IMR-90 (cell line): ENCODE measurements around the gene ATG3. TPM values are rescaled to one million over a fixed set of nuclear protein-coding genes. Genes with fewer than 3 reads are reported as not detected.

ENCODE experiments used
- ATAC-seq: fragments of 200-7000 bp; cut with Tn5 transposase; 2 replicates; pipeline ENCODE4 v1.9.1; 2020; ENCODE audit warnings: low read depth, mild to moderate bottlenecking, moderate library complexity
- Bru-seq: library from RNA; stranded (reverse); fragments of 400-500 nt; gene quantifications from one replicate; lab custom pipeline; 2021; lab: Mats Ljungman, UMichigan
- BruChase-seq, 2 experiments: library from RNA; stranded (reverse); fragments of 400-500 nt; gene quantifications; one replicate each; lab custom pipeline; 2021; lab: Mats Ljungman, UMichigan
- BruUV-seq: library from RNA; stranded (reverse); fragments of 400-500 nt; replicated peaks from 2 replicates; lab custom pipeline; 2021; lab: Mats Ljungman, UMichigan
- CTCF ChIA-PET: fragments of 300-600 bp; formaldehyde crosslinking; extraction: SDS; loops from one replicate; lab custom pipeline; 2021; ENCODE audit warnings: antibody characterized with exemption; lab: Yijun Ruan, JAX
- POLR2A ChIA-PET: fragments of 300-600 bp; sonication (Branson Sonifier 250); formaldehyde crosslinking; loops from one replicate; lab custom pipeline; 2022; ENCODE audit warnings: antibody characterized with exemption; ENCODE audit not compliant: unreplicated experiment; lab: Charles Lee
- DNase-seq: peaks from one replicate; pipeline ENCODE4 v3.0.0; 2013
- H2AFZ ChIP-seq: replicated peaks from 2 replicates; pipeline ENCODE3; 2013; ENCODE audit warnings: low read length, mild to moderate bottlenecking; ENCODE audit not compliant: poor library complexity
- H2AK5ac ChIP-seq: 2 replicates; pipeline ENCODE4 v1.6.1; 2013; ENCODE audit warnings: low read depth, low read length, inconsistent platforms
- H2AK9ac ChIP-seq: replicated peaks from 2 replicates; pipeline ENCODE3; 2013; ENCODE audit warnings: mild to moderate bottlenecking, low read depth, low read length, moderate library complexity; ENCODE audit not compliant: poor library complexity
- H2BK120ac ChIP-seq: 2 replicates; pipeline ENCODE4 v1.6.1; 2013; ENCODE audit warnings: low read depth, low read length, inconsistent platforms
- H2BK15ac ChIP-seq: 3 replicates; pipeline ENCODE4 v1.6.1; 2013; ENCODE audit warnings: low read depth, low read length, inconsistent platforms
- H2BK20ac ChIP-seq: 2 replicates; pipeline ENCODE4 v1.6.1; 2013; ENCODE audit warnings: low read depth, mild to moderate bottlenecking, inconsistent platforms, low read length, moderate library complexity
- H2BK5ac ChIP-seq: 2 replicates; pipeline ENCODE4 v1.6.1; 2013; ENCODE audit warnings: mild to moderate bottlenecking, low read depth, low read length, inconsistent platforms; ENCODE audit not compliant: poor library complexity, severe bottlenecking
- H3K14ac ChIP-seq: replicated peaks from 2 replicates; pipeline ENCODE4 v1.6.1; 2013; ENCODE audit warnings: low read depth, low read length, inconsistent platforms
- H3K18ac ChIP-seq: 2 replicates; pipeline ENCODE4 v1.6.1; 2013; ENCODE audit warnings: low read depth, low read length, control low read depth
- H3K23ac ChIP-seq: 2 replicates; pipeline ENCODE4 v1.6.1; 2013; ENCODE audit warnings: low read depth, low read length, inconsistent platforms
- H3K27ac ChIP-seq: 2 replicates; pipeline ENCODE4 v1.5.1; 2013; ENCODE audit warnings: mild to moderate bottlenecking, control low read depth, low read length; ENCODE audit not compliant: insufficient read depth
- H3K27me3 ChIP-seq: 2 replicates; pipeline ENCODE4 v1.6.1; 2013; ENCODE audit warnings: low read length; ENCODE audit not compliant: control insufficient read depth, insufficient read depth
- H3K36me3 ChIP-seq: 2 replicates; pipeline ENCODE4 v1.6.1; 2013; ENCODE audit warnings: low read length, mixed read lengths; ENCODE audit not compliant: control insufficient read depth, insufficient read depth
- H3K4ac ChIP-seq: 2 replicates; pipeline ENCODE4 v1.6.1; 2013; ENCODE audit warnings: low read depth, low read length, inconsistent platforms
- H3K4me1 ChIP-seq: 2 replicates; pipeline ENCODE4 v1.6.1; 2013; ENCODE audit warnings: low read length, mixed read lengths; ENCODE audit not compliant: control insufficient read depth, insufficient read depth
- H3K4me2 ChIP-seq: 2 replicates; pipeline ENCODE4 v1.6.1; 2013; ENCODE audit warnings: low read depth, mild to moderate bottlenecking, control low read depth, low read length, moderate library complexity
- H3K4me3 ChIP-seq: 2 replicates; pipeline ENCODE4 v1.5.1; 2013; ENCODE audit warnings: low read depth, mild to moderate bottlenecking, control low read depth, low read length, moderate library complexity; ENCODE audit not compliant: insufficient read depth
- H3K56ac ChIP-seq: 2 replicates; pipeline ENCODE4 v1.6.1; 2013; ENCODE audit warnings: low read length, inconsistent platforms; ENCODE audit not compliant: insufficient read depth; ENCODE audit errors: extremely low read depth
- H3K79me1 ChIP-seq, 2 experiments: 2 replicates each; pipeline ENCODE4 v1.6.1; 2013; ENCODE audit warnings: low read length in 2 of 2, inconsistent platforms in 1 of 2, low read depth in 1 of 2
- H3K9ac ChIP-seq: 2 replicates; pipeline ENCODE4 v1.6.1; 2013; ENCODE audit warnings: low read depth, low read length, control low read depth
- H3K9me1 ChIP-seq: 2 replicates; pipeline ENCODE4 v1.6.1; 2013; ENCODE audit warnings: low read length, inconsistent platforms; ENCODE audit not compliant: insufficient read depth
- H3K9me3 ChIP-seq: 2 replicates; pipeline ENCODE4 v1.6.1; 2013; ENCODE audit warnings: low read length; ENCODE audit not compliant: control insufficient read depth, insufficient read depth
- H4K20me1 ChIP-seq: 2 replicates; pipeline ENCODE4 v1.6.1; 2013; ENCODE audit warnings: low read length, inconsistent platforms; ENCODE audit not compliant: insufficient read depth
- H4K5ac ChIP-seq: 2 replicates; pipeline ENCODE4 v1.6.1; 2013; ENCODE audit warnings: mild to moderate bottlenecking, low read depth, low read length, control low read depth
- H4K8ac ChIP-seq, 2 experiments: 2 replicates each; pipeline ENCODE4 v1.6.1; 2013; ENCODE audit warnings: low read depth in 2 of 2, low read length in 2 of 2, control low read depth in 1 of 2, inconsistent platforms in 1 of 2
- H4K91ac ChIP-seq: 2 replicates; pipeline ENCODE4 v1.6.1; 2013; ENCODE audit warnings: low read depth, low read length, inconsistent platforms; ENCODE audit not compliant: insufficient read depth
- BHLHE40 ChIP-seq: fragments of 150-350 bp; IDR thresholded peaks from 2 replicates; pipeline ENCODE4 v1.6.1; 2016; ENCODE audit warnings: mild to moderate bottlenecking, low read depth, low read length
- CEBPB ChIP-seq: IDR thresholded peaks from 2 replicates; pipeline ENCODE4 v1.6.1; 2012; ENCODE audit warnings: low read depth, low read length, improper control_type of control experiment
- CHD1 ChIP-seq: IDR thresholded peaks from 2 replicates; pipeline ENCODE4 v1.6.1; 2012; ENCODE audit warnings: low read depth, low read length, improper control_type of control experiment
- FOS ChIP-seq: fragments of 150-350 bp; IDR thresholded peaks from 2 replicates; pipeline ENCODE4 v1.6.1; 2016; ENCODE audit warnings: low read depth, low read length
- MAFK ChIP-seq: IDR thresholded peaks from 2 replicates; pipeline ENCODE4 v1.6.1; 2012; ENCODE audit warnings: low read depth, low read length, improper control_type of control experiment
- MAZ ChIP-seq: IDR thresholded peaks from 2 replicates; pipeline ENCODE4 v1.6.1; 2012; ENCODE audit warnings: low read depth, mild to moderate bottlenecking, low read length, improper control_type of control experiment, moderate library complexity, borderline replicate concordance
- MXI1 ChIP-seq: IDR thresholded peaks from 2 replicates; pipeline ENCODE4 v1.6.1; 2012; ENCODE audit warnings: low read depth, mild to moderate bottlenecking, low read length, moderate library complexity, borderline replicate concordance
- NFE2L2 ChIP-seq: fragments of 150-350 bp; IDR thresholded peaks from 2 replicates; pipeline ENCODE4 v1.6.1; 2016; ENCODE audit warnings: low read depth, mild to moderate bottlenecking, low read length
- POLR2A ChIP-seq: IDR thresholded peaks from 2 replicates; pipeline ENCODE4 v1.6.1; 2012; ENCODE audit warnings: mild to moderate bottlenecking, low read depth, low read length
- RFX5 ChIP-seq: IDR thresholded peaks from 2 replicates; pipeline ENCODE4 v1.8.0; 2012; ENCODE audit warnings: low read depth, mild to moderate bottlenecking, low read length, moderate library complexity
- SMC3 ChIP-seq: fragments of 150-350 bp; IDR thresholded peaks from 2 replicates; pipeline ENCODE4 v1.6.1; 2016; ENCODE audit warnings: low read depth, mild to moderate bottlenecking, antibody characterized with exemption, low read length, moderate library complexity
- WGBS, 2 experiments: methylation state at CpG; one replicate each; pipeline versions ENCODE4 v1.1.5 to v1.1.7; 2013; ENCODE audit warnings: missing lambda C conversion rate in 2 of 2; ENCODE audit not compliant: insufficient read length in 1 of 2; ENCODE audit errors: extremely low coverage in 2 of 2; 5-methylcytosine and 5-hydroxymethylcytosine counted together
- dilution Hi-C: fragments of 300-500 bp; cut with HindIII; formaldehyde crosslinking; loops from one replicate; pipeline ENCODE4 v1.14.3; 2018; ENCODE audit warnings: low sequenced_read_pairs; ENCODE audit not compliant: unreplicated experiment
- in situ Hi-C: fragments of 300-500 bp; cut with MboI; formaldehyde crosslinking; loops from 3 replicates; pipeline ENCODE4 v1.14.3; 2019; ENCODE audit warnings: low sequenced_read_pairs, inconsistent platforms, mixed read lengths
- intact Hi-C: fragments of 100-400 bp; cut with micrococcal nuclease; formaldehyde crosslinking; loops from 2 replicates; pipeline ENCODE4 v1.10.0; 2022
- long read RNA-seq: library from polyadenylated mRNA; unstranded; transcript quantifications from one replicate; pipeline ENCODE4 v2.0.0, GENCODE V29; 2021; ENCODE audit not compliant: unreplicated experiment
- polyA plus RNA-seq, 3 experiments: library from polyadenylated mRNA; depleted of rRNA; stranded (reverse); fragments of >200 nt; gene quantifications; 2 replicates each; pipeline ENCODE4 v1.2.3, GENCODE V29; 2012; ENCODE audit warnings: low replicate concordance in 1 of 3
- total RNA-seq: library from RNA; depleted of rRNA; stranded (reverse); fragments of >200 nt; gene quantifications from 2 replicates; pipeline ENCODE4 v1.2.3, GENCODE V29; 2012; rRNA removed
- TF ChIP-seq, protein P1 (sequence below): conservative IDR thresholded peaks from 2 replicates; pipeline ENCODE4 v1.5.1; 2012; ENCODE audit warnings: mild to moderate bottlenecking, low read depth, low read length, improper control_type of control experiment
- TF ChIP-seq, protein P2 (sequence below): fragments of 150-350 bp; IDR thresholded peaks from 2 replicates; pipeline ENCODE4 v1.6.1; 2017; ENCODE audit warnings: mild to moderate bottlenecking, antibody characterized with exemption, low read length, low read depth

ATG3 gene
- total RNA-seq = 30.8 and 70.3 TPM in 2 replicates
- polyA plus RNA-seq (2012; rRNA removed) = 31.7 and 34.2 TPM in 2 replicates
- 12.4 and 16.2 TPM in 2 replicates for polyA plus RNA-seq (2012; cell fraction: cytosol; rRNA removed)
- 9.7 and 18.0 TPM in 2 replicates for polyA plus RNA-seq (2012; cell fraction: nucleus; rRNA removed; ENCODE audit: low replicate concordance)
- Bru-seq, nascent RNA = percentile 83 among the genes with signal in this experiment
- BruChase-seq, experiment 1, labeled RNA remaining after a 6-hour chase = percentile 61 among the genes with signal in this experiment
- percentile 66 among the genes with signal in this experiment for BruChase-seq, experiment 2, labeled RNA remaining after a 2-hour chase
- long read RNA-seq, transcript ATG3-207 (2 exons, 2,758 nt) = minor isoform, 10 of 84 reads
- long read RNA-seq, transcript ATG3-201 (12 exons, 1,570 nt) = major isoform, 68 of 84 reads
- long read RNA-seq, partial matches to known transcripts = 1 of 84 reads
- long read RNA-seq, other reads (novel, unspliced or antisense) = 2 of 84 reads

DNA sequence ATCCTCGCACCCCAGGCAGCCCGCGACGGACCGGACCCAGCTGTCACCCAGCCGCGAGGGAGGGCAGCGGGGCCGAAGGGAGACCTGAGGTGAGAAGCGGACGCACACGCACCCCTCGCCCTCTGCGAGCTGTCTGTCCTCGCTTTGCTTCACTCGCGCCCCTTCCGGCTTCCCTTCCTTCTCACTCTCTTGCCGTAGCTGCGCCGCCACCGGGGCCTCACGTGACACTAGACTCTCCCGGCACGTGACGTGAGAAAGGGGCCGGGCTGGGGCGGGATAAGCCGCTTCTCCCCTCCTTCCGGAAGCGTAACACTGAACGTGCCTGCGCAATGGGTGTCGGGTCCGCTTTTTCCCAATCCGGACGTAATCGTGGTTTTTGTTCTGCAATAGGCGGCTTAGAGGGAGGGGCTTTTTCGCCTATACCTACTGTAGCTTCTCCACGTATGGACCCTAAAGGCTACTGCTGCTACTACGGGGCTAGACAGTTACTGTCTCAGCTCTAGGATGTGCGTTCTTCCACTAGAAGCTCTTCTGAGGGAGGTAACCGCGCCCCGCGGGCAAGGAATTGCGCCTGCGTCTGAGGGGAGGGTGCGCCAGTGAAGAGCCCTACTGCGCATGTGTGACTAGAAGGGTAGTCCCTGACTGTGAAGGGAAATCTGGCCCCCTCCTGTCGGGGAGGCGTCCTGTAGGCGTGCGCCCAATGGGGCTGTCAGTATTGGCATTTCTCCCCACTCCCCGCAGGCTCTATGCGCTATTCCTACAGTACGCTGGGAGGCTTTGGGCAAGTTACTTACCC is at the start of gene ATG3, which contains the start of gene SLC35A5:
ATG3 (minus strand) TSS at position 229 of the 796 bp plus-strand sequence. CDS start 434 bp downstream, outside the sequence.
SLC35A5 (plus strand) TSS at position 312 of the 796 bp plus-strand sequence. CDS start 1,359 bp downstream, outside the sequence.
- DNase-seq (peak; percentile 98), ATAC-seq (peak; percentile 88)
- Histone ChIP-seq H2AK5ac (peak within 1 kb of the TSS; percentile 83; the same call in 1 of the 2 replicates), H3K4me2 (peak within 1 kb of the TSS; percentile 94), H3K9me1 (peaks cover 3% of the 10 kb centered on the region), H2BK15ac (peak within 1 kb of the TSS; percentile 96; the same call in 2 of the 3 replicates), H4K91ac (peak within 1 kb of the TSS; percentile 99), H3K14ac (peak within 1 kb of the TSS; percentile 100), H4K20me1 (peaks cover 2% of the 10 kb centered on the region), H2AFZ (peak within 1 kb of the TSS; percentile 99), H3K4ac (peak within 1 kb of the TSS; percentile 99), H3K9ac (peak within 1 kb of the TSS; percentile 95), H3K18ac (peak within 1 kb of the TSS; percentile 92), H2BK120ac (peak within 1 kb of the TSS; percentile 96), H2BK5ac (peak within 1 kb of the TSS; percentile 94), H2AK9ac (peak within 1 kb of the TSS; percentile 97), H3K4me1 (no peaks in the 10 kb centered on the region), H3K23ac (peak within 1 kb of the TSS; percentile 100), H3K36me3 (peaks cover 3% of the 10 kb centered on the region; the same call in 1 of the 2 replicates), H3K27ac (peak within 1 kb of the TSS; percentile 91), H4K8ac (peak within 1 kb of the TSS; percentile 79 to 100), H3K9me3 (no peaks in the 10 kb centered on the region), H3K56ac (peak within 1 kb of the TSS; percentile 100), H2BK20ac (peak within 1 kb of the TSS; percentile 87), H3K4me3 (peak within 1 kb of the TSS; percentile 56), H4K5ac (peak within 1 kb of the TSS; percentile 89), H3K27me3 (no peaks in the 10 kb centered on the region), H3K79me1 (peaks cover 9 to 26% of the 10 kb centered on the region in 2 experiments)
- TSS peak; percentile 58 for BruUV-seq
- ChIA-PET POLR2A (no interaction called here), CTCF (interaction anchor here (1.0 kb wide), 2 partner anchors 74 to 253 kb away, joined by 3 read pairs; no protein-coding TSS in a partner anchor)
- no CpG with 5 or more reads among the region's 58 CpGs for WGBS, 2 experiments
- intact Hi-C loops (no loop called here), dilution Hi-C loops (no loop called here), in situ Hi-C loops (no loop called here)
- TF ChIP-seq, protein P1, sequence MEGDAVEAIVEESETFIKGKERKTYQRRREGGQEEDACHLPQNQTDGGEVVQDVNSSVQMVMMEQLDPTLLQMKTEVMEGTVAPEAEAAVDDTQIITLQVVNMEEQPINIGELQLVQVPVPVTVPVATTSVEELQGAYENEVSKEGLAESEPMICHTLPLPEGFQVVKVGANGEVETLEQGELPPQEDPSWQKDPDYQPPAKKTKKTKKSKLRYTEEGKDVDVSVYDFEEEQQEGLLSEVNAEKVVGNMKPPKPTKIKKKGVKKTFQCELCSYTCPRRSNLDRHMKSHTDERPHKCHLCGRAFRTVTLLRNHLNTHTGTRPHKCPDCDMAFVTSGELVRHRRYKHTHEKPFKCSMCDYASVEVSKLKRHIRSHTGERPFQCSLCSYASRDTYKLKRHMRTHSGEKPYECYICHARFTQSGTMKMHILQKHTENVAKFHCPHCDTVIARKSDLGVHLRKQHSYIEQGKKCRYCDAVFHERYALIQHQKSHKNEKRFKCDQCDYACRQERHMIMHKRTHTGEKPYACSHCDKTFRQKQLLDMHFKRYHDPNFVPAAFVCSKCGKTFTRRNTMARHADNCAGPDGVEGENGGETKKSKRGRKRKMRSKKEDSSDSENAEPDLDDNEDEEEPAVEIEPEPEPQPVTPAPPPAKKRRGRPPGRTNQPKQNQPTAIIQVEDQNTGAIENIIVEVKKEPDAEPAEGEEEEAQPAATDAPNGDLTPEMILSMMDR = 0 out of 2 replicates have a peak, but pooled peaks have one; percentile 6
- TF ChIP-seq FOS (peak; percentile 99), POLR2A (peak; percentile 88), SMC3 (no peak), NFE2L2 (no peak), CEBPB (peak; percentile 88), MAZ (peak; percentile 98), MAFK (no peak), RFX5 (no peak), MXI1 (peak; percentile 66; the same call in 1 of the 2 replicates), BHLHE40 (peak; percentile 99), CHD1 (no peak; the same call in 1 of the 2 replicates)
- TF ChIP-seq, protein P2, sequence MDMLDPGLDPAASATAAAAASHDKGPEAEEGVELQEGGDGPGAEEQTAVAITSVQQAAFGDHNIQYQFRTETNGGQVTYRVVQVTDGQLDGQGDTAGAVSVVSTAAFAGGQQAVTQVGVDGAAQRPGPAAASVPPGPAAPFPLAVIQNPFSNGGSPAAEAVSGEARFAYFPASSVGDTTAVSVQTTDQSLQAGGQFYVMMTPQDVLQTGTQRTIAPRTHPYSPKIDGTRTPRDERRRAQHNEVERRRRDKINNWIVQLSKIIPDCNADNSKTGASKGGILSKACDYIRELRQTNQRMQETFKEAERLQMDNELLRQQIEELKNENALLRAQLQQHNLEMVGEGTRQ = peak; percentile 100
